Stimulated activated CD4-positive, alpha-beta T cell treated with anti-CD3 and anti-CD28 coated beads, Interleukin-1b, Interleukin-23, amount 100 ng/mL, for 1 hour (primary cell): Measurements from ENCODE around the gene SPDYE3.
A peak's percentile ranks its signal among the peaks of the same experiment; 100 is the strongest.
"Not testable (repeated sequence)": the region's sequence is repeated elsewhere in the genome, so short reads cannot be mapped to it uniquely, and the experiment has no call there.

Experiments used
- DNase-seq, 2 donors: peaks; one replicate each; pipeline ENCODE4 v3.0.0-alpha.2; 2020; ENCODE audit warnings: low read depth in 2 of 2

SPDYE3 gene

GRCh38 chr7:100307402-100307801 is at the start of gene SPDYE3:
Gene SPDYE3, plus strand, starts transcription at chr7:100307702. Its CDS starts 184 bp downstream, at chr7:100307886.
- DNase-seq = not testable (repeated sequence)

- not testable (repeated sequence) for DNase-seq
Measured at GRCh38 chr7:100259984-100260383, 47.5 kb upstream of the SPDYE3 start.

GRCh38 chr7:100262896-100263295 is 44.6 kb upstream of the SPDYE3 start:
- DNase-seq = not testable (repeated sequence)

GRCh38 chr7:100264223-100264622 is 43.3 kb upstream of the SPDYE3 start:
- DNase-seq = not testable (repeated sequence)

DNA sequence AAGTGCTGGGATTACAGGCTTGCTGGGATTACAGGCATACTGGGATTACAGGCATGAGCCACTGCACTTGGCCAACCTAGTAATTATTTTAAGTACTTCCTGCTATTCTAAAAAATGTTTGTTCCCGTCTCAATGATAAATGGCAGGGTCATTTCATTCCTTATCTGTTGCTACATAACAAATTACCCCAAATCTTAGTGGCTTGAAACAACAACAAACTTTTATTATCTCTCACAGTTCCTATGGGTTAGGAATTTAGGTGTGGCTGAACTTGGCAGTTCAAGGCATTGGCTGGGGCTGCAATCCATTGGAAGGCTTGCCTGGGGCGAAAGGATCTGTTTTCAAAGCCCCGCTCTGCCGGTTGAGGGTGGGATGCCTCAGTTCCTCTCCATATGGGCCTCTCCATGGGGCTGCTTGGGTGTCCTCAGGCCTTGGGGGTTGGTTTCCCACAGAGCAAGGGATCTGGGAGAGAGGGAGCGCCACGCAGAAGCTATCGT is 42.8 kb upstream of the SPDYE3 start:
- DNase-seq = not testable (repeated sequence)

DNA sequence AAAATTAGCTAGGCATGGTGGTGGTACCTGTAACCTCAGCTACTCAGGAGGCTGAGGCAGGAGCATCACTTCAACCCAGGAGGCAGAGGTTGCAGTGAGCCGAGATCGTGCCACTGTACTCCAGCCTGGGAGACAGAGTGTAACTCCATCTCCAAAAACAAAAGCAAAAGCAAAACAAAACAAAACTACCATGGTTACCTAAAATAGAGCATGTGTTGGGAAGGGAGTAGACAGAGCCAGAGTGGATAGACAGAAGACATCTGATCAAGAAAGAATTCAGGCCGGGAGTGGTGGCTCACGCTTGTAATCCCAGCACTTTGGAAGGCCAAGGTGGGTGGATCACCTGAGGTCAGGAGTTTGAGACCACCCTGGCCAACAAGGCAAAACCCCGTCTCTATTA is 41.7 kb upstream of the SPDYE3 start:
- DNase-seq = not testable (repeated sequence)

DNA sequence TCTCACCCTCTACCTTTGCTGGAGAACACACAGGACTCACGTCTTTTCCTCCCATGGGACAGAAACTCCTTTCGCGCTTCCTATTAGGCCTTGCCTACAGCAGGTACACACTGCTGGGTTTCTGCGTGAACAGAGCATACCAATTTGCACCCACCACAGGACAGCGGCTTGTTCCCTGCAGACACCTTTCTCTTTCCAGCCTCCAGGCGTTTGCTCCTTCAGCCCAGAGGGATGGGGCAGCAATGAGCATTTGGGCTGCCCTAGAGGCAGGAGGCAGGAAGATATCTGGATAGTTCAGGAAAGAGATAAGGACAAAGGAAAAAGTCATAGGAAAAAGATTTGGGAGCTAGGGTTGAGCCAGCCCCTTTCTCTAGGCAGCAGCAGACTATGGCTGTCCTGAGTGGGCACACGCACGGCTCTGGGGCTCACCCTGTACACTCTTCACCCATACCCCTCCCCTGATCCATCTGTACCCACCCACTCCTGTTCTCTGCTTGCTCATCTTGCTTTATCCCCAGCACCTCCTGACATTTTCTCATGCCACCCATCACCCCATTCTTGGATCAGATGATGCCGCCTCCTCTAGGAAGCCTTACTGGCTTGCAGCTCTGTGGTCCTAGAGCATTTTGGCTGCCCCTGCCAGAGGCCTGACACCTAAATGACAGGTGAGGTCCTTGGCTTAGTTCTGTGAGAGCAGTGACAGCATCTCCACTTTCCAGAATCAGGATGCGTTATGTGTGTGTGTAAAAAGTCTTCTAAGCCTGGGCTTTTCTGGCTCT is 40.7 kb upstream of the SPDYE3 start:
- no peak for DNase-seq

DNA sequence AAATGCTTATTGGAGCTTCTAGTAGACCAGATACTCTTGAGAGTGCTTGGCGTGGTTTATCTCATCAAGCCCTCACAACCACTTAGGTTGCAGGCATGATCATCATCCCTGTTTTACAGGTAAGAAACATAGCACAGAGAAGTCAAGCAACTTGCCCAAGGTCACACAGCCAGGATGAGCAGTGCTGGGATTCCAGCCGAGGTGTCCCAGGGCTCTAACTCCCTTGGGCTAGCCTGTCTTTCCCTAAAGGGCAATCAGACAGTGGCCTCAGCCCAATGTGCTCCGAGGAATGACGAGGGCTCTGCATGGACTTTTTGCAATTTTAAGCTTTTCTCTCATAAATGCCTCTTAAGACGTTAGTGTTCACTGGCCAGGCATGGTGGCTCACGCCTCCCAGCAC is 39.9 kb upstream of the SPDYE3 start:
- no peak for DNase-seq

DNA sequence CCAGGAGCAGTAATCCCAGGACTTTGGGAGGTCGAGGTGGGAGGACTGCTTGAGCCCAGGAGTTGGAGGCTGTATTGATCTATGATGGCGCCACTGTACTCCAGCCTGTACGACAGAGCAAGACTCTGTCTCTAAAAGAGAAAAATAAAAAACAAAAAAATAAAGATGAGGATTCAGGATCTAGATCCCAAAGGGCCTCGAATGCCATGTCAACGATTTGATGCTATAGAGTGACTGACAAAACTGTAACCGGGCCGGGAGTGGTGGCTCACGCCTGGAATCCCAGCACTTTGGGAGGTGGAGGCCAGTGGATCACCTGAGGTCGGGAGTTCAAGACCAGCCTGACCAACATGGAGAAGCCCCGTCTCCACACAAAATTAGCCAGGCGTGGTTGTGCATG is 38.6 kb upstream of the SPDYE3 start:
- DNase-seq = not testable (repeated sequence)

DNA sequence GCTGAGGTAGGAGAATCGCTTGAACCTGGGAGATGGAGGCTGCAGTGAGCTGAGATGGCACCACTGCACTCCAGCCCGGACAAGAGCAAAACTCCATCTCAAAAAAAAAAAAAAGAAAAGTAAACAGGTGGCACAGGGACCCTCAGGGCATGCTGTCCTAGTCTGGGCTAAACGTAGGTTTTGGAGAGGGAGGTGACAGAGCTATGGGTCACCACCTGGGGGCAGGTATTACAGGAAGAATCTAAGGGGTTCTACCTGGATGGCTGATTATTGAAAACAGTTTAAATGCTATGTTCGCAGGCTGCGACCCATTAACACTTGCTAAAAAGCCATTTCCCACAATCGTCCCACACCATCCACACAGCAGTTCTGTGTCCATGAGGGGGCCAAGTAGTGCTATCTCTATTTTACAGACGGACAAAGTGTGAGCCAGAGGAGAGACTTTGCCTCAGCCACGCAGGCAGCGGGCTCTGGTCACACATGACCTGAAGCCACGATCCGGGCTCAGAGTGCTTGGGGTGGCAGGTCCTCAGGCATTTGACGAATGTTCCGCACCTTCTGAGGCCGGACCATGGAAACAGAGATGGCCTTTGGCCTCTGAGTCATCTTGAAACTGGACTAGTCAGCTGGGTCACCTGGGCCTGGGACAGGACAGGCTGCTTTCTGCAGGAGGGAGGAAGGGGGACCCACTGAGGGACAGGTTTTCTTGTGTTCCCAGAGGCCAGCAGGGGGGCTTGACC is 38.0 kb upstream of the SPDYE3 start:
- DNase-seq = not testable (repeated sequence)

DNA sequence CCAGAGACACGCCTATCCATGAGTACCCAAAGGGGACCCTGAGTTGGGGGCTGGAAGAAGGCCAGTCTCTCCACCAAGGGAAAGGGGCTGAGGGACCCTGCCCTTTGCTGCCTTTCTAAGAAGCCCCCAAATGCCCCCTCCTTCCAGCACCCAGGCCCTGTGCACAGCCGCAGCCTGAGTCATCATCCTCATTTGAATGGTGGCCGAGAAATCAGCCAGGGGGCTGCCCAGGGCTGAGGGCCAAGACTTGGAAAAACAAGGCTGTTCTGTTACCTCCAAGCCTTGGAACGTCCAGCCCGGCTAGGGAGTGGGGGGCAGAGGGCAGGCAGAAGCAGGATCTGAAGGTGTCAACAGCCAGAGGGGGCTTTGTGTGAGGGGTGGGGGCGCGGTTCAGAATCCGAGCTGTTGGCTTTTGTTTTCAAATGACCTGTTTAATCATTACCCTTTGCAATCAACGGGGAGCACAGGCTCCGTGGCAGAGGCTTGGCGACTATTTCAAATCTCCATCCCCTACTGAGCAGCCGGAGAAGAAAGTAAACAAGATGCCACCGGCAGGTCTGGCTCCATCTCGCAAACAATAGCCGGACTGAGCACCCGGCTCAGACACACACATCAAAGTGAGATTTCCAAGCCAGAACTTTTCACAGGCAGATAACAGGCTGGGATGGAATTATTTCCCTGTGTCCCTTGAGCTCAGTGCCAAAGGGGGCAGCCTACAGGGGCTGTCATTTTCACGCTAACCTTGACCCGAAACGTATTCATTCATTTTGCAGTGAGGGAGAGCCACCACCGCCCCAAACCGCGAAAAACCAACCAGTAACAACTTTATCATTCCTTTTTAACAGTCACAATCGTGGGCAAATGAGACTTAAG is 37.2 kb upstream of the SPDYE3 start:
- DNase-seq = not testable (repeated sequence)

DNA sequence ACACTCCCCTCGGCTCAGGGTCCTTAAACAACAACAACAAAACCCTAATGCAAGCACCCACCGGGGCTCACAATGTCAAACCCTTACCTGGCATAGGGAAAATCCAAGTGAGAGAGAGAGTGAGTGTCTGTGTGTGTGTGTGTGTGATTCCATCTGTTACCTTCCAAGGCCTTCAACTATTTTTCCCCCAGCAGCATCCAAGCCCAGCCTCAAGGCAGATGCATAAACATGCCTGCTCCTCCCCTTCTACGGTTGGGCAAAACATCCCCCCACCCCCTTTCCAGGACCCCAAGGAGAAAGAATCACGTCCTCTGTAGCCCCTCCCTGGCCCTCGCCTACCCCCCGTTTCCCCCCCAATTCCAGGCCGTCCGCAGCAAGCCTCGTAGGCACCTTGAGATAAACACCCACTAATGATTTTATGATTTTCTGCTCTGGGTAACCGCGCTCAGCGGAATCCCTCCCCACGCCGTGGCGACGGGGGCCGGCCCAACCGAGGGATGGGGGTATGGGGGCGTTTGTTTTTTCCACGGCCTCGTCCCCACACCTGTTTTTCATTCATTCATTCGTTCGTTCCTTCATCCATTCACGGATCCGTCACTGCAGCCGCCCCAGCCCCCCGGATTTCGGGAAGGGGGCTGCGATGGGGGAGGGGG is 36.4 kb upstream of the SPDYE3 start:
- not testable (repeated sequence) for DNase-seq

- peak; percentile 97 to 98 for DNase-seq
Measured at GRCh38 chr7:100271716-100272537, 35.6 kb upstream of the SPDYE3 start.

- not testable (repeated sequence) for DNase-seq
Measured at GRCh38 chr7:100272538-100272902, 35.0 kb upstream of the SPDYE3 start.

DNA sequence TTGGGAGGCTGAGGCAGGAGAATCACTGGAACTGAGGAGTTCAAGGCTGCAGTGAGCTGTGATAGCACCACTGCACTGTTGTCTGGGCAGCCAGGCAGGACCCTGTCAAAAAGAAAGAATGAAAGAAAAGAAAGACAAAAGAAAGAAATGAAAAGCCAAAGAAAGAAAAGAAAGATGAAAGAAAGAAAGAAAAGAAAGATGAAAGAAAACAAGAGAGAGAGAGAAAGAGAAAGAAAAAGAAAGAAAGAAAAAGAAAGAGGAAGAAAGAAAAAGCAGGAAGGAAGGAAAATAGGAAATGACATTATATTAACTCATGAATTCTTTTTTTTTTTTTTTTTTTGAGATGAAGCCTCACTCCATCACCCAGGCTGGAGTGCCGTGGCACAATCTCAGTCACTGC is 32.4 kb upstream of the SPDYE3 start:
- DNase-seq = no peak

- not testable (repeated sequence) for DNase-seq
Measured at GRCh38 chr7:100276126-100276525, 31.4 kb upstream of the SPDYE3 start.

GRCh38 chr7:100282069-100282608 is 25.4 kb upstream of the SPDYE3 start:
- DNase-seq = not testable (repeated sequence)

DNA sequence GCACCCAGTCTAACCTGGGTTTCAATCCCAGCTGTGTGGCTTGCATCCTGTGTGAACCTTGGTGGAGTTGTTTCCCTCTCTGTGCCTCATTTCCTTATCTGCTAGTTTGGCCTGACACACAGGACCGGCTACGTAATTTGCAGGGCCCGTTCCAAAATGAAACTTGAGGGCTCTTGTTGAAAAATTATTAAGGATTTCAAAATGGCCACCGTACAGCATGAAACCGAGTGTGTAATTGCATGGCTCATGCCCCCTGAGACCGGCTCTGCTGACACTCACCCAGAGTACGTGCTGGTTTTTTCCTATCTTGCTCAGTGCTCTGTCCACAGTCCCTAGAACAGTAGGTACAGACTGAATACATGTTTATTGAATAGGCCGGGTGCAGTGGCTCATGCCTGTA is 24.4 kb upstream of the SPDYE3 start:
- DNase-seq = not testable (repeated sequence)

- DNase-seq = not testable (repeated sequence)
Measured at GRCh38 chr7:100287191-100287969, 20.1 kb upstream of the SPDYE3 start.
